GM12891 (cell line): ENCODE data around the gene ARHGAP21.

Experiments used
- PAX5 ChIP-seq: IDR thresholded peaks from 2 replicates; pipeline ENCODE4 v1.6.1; 2011; ENCODE audit warnings: low read length, moderate library complexity, mild to moderate bottlenecking; ENCODE audit not compliant: insufficient read depth, severe bottlenecking
- POLR2A ChIP-seq: IDR thresholded peaks from 2 replicates; pipeline ENCODE4 v1.6.1; 2011; ENCODE audit warnings: low read depth, low read length, control low read depth
- POLR2AphosphoS5 ChIP-seq: IDR thresholded peaks from 2 replicates; pipeline ENCODE4 v1.6.1; 2011; ENCODE audit warnings: low read depth, low read length, control low read depth
- TAF1 ChIP-seq: IDR thresholded peaks from 2 replicates; pipeline ENCODE4 v1.6.1; 2011; ENCODE audit warnings: low read depth, low read length, control low read depth

- TF ChIP-seq POLR2A, result no peak
- TF ChIP-seq POLR2AphosphoS5, result no peak
- no peak for TF ChIP-seq TAF1
- TF ChIP-seq PAX5, result no peak
These were observed 28.0 kb upstream of the ARHGAP21 start for GRCh38 chr10:24751716-24752115.
